T-helper 1 cell (primary cell): ENCODE measurements around the gene RFC5.
A peak's percentile ranks its signal among the peaks of the same experiment; 100 is the strongest.
"Not testable (repeated sequence)": the region's sequence is repeated elsewhere in the genome, so short reads cannot be mapped to it uniquely, and the experiment has no call there.

Experiments
- DNase-seq, 5 donors: peaks; one replicate each; pipeline ENCODE4 v3.0.0-alpha.2; 2012 to 2020
- total RNA-seq, 4 donors: gene quantifications; one replicate each; lab custom pipeline; 2026; lab: John Stamatoyannopoulos, UW

The RFC5 gene
- total RNA-seq = 7.6 to 14.9 (median 12.4) reads per million in 4 donors

GRCh38 chr12:118016424-118017264 lies at the start of gene RFC5:
Gene RFC5 (plus strand): TSS chr12:118016703. CDS start chr12:118016828, 125 bp downstream.
- peak; percentile 96 to 98 (median 97) for DNase-seq

- DNase-seq = no peak
Measured at GRCh38 chr12:117967043-117967442, 49.5 kb upstream of the RFC5 start.

GRCh38 chr12:117967512-117967911 lies 49.0 kb upstream of the RFC5 start:
- no peak for DNase-seq

GRCh38 chr12:117968151-117968789 lies 48.2 kb upstream of the RFC5 start:
- no peak for DNase-seq

- DNase-seq = peak in 4 of 5 donors; percentile 15 to 33 (median 22)
Measured at GRCh38 chr12:117968826-117969659, 47.5 kb upstream of the RFC5 start, which contains the start of gene KSR2. Gene KSR2 (minus strand): TSS chr12:117968990. CDS start chr12:117968255, 735 bp downstream.

- DNase-seq = no peak
Measured at GRCh38 chr12:117970334-117970733, 46.2 kb upstream of the RFC5 start.

GRCh38 chr12:117972301-117972700 lies 44.2 kb upstream of the RFC5 start:
- DNase-seq = no peak

GRCh38 chr12:117975006-117975405 lies 41.5 kb upstream of the RFC5 start:
- DNase-seq = no peak

- no peak for DNase-seq
Measured at GRCh38 chr12:117977373-117977772, 39.1 kb upstream of the RFC5 start.

- DNase-seq = no peak
Measured at GRCh38 chr12:117980616-117981015, 35.9 kb upstream of the RFC5 start.

- no peak for DNase-seq
Measured at GRCh38 chr12:117981267-117981666, 35.2 kb upstream of the RFC5 start.

- no peak for DNase-seq
Measured at GRCh38 chr12:117985182-117985581, 31.3 kb upstream of the RFC5 start.

GRCh38 chr12:117986705-117987469 lies 29.6 kb upstream of the RFC5 start:
- DNase-seq = no peak

- no peak for DNase-seq
Measured at GRCh38 chr12:117994551-117995438, 21.7 kb upstream of the RFC5 start.

GRCh38 chr12:117998719-117999118 lies 17.8 kb upstream of the RFC5 start:
- no peak for DNase-seq

GRCh38 chr12:117999806-118000205 lies 16.7 kb upstream of the RFC5 start:
- not testable (repeated sequence) for DNase-seq

GRCh38 chr12:118010903-118011302 lies 5.6 kb upstream of the RFC5 start:
- no peak for DNase-seq

GRCh38 chr12:118011377-118011776 lies 5.1 kb upstream of the RFC5 start:
- no peak for DNase-seq

GRCh38 chr12:118011961-118012360 lies 4.5 kb upstream of the RFC5 start:
- no peak for DNase-seq

- no peak for DNase-seq
Measured at GRCh38 chr12:118013283-118013682, 3.2 kb upstream of the RFC5 start.

GRCh38 chr12:118015306-118015705 lies 1.2 kb upstream of the RFC5 start:
- no peak for DNase-seq
